HG03342 (cell line): ENCODE measurements around the gene CD274.
"Not testable (repeated sequence)": the region's sequence is repeated elsewhere in the genome, so short reads cannot be mapped to it uniquely, and the experiment has no call there.

Source experiments
- ATAC-seq: cut with Tn5 transposase; IDR thresholded peaks from one replicate; pipeline ENCODE4 v1.9.1; 2021; ENCODE audit warnings: mild to moderate bottlenecking, moderate library complexity; ENCODE audit not compliant: unreplicated experiment

The CD274 gene

DNA sequence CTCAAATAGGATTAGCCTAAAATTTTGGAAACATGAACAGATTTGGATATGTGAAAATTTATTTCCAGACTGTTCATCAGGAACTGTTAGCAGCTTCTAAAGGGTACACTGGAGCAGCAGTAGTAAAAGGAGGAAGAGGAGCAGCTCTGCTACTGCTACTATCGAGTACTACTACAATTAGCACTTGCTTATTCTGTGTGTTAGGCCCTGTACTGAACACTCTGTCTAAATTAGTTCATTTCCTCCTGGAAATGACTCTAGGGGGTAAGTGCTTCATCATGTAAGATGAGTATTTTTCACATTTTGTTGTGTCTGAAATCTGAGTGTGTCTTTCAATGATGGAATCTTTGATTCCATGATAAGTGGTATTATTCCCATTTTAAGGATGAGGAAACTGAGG, 9.8 kb downstream of the CD274 start:
- no peak for ATAC-seq

DNA sequence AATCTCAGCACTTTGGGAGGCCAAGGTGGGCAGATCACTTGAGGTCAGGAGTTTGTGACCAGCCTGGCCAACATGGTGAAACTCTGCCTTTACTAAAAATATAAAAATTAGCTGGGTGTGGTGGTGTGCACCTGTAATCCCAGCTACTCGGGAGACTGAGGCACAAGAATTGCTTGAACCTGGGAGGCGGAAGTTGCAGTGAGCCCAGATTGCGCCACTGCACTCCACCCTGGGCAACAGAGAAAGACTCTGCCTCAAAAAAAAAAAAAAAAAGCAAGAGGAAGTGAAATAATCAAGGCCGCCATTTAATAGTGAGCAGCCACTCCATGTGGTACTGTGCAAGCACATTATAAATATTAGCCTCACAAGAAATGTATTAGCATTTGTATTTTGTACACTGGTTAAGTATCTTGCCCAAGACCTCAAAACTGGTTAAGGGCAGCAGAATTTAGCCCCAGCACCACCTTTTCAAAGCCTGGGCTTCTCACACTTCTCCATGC, 14.5 kb downstream of the CD274 start:
- not testable (repeated sequence) for ATAC-seq

DNA sequence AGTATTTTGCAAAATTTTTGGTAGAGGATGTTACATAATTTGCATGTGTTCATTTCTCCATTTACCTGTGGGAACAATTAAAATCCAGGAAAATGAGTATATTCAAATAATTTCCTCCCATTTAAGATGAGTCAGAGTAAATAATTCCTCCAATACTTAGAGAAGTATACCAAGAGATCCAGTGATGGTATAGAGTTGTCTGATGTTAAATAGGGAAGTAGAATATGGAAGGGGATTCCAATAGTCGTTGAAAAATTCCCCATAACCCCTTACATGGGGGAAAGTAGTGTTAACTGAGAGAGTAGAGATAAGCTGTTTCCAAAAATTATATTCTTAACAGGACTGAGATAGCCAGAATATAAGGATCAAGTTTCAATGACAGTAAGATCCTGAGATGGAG, 15.7 kb downstream of the CD274 start:
- no peak for ATAC-seq

DNA sequence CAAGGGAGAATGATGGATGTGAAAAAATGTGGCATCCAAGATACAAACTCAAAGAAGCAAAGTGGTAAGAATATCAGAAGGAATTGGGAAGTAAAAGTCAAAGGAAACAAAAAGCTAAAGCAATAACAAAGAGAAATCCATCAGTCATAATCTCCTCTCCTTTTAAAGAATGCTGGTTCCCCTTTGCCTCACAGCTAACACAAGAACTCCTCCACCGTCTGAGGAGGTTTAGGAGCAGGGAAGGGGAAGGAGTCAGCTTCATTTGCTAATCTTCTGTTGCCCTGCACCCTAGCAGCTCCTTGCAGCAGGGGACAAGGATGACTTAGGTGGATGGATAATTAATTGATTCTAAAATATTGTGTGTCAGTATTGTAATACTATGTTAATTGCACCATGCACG, 16.4 kb downstream of the CD274 start:
- ATAC-seq: no peak

DNA sequence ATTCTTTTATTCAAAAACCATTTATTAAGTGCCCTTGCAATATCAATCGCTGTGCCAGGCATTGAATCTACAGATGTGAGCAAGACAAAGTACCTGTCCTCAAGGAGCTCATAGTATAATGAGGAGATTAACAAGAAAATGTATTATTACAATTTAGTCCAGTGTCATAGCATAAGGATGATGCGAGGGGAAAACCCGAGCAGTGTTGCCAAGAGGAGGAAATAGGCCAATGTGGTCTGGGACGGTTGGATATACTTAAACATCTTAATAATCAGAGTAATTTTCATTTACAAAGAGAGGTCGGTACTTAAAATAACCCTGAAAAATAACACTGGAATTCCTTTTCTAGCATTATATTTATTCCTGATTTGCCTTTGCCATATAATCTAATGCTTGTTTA, 18.5 kb downstream of the CD274 start:
- ATAC-seq: no peak

DNA sequence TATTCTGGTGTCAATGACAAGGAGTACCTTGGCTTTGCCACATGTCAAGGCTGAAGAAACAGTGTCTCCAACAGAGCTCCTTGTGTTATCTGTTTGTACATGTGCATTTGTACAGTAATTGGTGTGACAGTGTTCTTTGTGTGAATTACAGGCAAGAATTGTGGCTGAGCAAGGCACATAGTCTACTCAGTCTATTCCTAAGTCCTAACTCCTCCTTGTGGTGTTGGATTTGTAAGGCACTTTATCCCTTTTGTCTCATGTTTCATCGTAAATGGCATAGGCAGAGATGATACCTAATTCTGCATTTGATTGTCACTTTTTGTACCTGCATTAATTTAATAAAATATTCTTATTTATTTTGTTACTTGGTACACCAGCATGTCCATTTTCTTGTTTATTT, 19.8 kb downstream of the CD274 start:
- ATAC-seq: no peak

DNA sequence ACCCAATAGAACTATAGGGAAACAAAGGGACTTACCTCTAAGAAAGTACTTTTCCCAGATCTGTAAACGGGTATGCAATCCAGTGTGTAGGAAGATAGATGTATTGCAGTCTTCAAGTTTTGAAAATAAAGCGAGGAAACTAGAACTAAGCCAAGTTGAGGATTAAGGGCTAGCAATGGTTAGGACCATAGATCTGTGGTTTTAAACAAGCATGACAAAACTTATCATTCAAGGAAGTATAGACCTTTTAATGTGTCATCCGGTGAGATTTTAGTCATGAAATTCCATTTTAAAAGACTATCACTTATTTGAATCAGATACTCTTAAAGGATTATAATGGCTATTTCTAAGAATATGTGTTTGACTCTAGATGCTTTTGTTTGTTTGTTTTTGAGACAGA, 20.5 kb downstream of the CD274 start:
- no peak for ATAC-seq

DNA sequence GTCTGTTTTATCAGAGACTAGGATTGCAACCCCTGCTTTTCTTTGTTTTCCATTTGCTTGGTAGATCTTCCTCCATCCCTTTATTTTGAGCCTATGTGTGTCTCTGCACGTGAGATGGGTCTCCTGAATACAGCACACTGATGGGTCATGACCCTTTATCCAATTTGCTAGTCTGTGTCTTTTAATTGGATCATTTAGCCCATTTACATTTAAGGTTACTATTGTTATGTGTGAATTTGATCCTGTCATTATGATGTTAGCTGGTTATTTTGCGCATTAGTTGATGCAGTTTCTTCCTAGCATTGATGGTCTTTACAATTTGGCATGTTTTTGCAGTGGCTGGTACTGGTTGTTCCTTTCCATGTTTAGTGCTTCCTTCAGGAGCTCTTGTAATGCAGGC, 25.3 kb downstream of the CD274 start:
- not testable (repeated sequence) for ATAC-seq

DNA sequence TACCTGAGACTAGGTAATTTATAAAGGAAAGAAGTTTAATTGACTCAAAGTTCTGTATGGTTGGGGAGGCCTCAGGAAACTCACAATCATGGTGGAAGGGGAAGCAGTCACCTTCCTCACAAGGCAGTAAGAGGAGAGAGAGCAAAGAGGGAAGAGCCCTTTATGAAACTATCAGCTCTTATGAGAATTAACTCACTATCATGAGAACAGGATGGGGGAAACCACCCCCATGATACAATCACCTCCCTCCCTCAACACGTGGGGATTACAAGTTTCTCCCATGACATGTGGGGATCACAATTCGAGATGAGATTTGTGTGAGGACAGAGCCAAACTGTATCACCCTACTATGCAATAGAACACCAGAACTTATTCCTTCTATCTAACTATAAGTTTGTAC, 27.9 kb downstream of the CD274 start:
- no peak for ATAC-seq

DNA sequence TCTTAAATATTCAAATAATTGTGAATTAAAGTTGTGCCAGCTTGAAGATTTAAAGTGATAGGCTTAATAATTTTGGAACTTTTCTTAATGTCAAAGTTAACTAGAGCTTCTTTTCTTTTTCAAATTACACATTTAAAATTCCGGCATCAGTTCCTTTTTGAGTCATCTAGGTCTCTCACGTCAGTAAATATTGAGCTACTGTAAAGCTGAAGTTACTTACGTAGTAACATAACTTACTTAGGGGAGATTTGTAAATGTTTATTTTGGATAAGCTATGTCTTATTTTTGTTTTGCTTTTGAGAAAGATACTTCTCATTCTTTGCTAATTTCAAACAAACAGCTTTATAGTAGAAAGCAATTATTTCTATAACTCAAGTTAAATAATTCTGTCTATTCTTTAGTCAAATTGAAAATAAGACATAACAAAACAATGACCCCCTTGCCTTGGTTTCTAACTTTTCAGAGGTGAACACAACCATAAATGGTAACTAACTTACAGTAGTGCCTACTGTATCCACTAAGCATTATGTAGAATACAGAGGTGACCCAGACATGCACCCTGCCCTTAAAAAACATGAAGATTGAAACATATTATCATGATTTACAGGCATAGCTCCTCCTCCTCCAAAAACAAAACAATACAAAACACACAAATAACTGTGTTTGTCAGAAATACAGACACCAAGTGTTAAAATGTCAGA, 29.8 kb downstream of the CD274 start:
- peak; percentile 66 for ATAC-seq

DNA sequence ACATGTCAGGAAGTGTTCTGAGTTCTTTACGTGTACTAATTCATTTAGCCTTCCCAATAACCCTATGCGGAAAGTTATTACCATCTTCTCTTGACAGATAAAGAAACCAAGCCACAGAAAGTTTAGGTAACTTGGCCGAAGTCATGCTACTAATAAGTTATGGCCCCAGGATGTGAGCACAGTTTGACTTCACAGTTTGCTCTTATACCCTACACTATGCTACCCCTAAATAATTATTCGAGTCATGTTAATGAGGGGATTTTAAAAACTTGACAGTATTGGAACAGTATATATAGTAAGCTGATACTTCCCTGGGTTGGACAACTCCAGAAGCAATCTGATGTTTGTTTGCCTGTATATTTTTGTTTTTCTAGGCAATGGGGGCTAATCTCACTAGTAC, 30.6 kb downstream of the CD274 start:
- ATAC-seq: no peak

DNA sequence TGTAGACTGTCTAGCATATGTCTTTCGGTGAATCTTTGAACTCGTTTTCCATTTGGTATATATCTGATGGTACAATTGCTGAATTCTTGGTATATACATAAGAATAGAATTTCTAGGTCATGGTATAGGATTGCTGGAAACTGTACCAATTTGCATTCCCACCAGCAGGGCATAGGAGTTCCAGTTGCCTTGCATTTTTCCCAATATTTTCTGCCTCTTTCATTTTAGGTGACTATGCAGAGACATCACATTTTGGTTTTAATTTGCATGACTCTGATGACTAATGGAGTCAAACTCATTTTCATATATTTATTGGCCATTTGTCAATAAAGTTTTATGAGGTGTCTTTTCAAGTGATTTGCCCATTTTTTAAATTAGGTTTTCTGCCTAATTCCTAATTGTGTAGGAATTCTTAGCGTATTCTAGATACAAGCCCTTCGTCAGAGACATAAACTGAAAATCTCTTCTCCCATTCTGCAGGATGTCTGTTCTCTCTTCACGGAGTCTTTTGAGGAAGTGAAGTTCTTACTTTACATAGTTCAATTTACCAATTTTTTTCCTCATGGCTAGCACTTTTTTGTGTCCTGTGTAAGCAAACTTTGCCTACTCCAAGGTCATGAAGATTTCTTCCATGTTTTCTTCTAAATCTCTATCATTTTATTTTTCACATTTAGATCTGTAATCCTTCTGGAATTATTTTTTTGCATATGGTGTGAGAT, 31.1 kb downstream of the CD274 start:
- no peak for ATAC-seq

DNA sequence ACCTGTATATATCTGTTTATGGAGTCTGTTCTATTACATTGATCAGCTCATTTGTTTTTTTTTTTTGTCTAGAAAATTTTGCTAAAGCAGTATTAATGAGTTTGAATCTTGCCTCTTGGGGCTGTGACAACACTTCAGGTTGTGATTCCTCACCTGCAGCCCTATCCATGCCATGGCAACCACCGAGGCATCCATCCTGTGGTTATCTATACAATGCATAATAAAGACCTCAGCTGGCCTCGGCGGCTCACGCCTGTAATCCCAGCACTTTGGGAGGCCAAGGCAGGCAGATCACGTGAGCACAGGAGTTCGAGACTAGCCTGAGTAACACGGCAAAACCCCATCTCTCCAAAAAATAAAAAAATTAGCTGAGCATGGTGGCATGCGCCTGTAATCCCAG, 31.9 kb downstream of the CD274 start:
- ATAC-seq: no peak

DNA sequence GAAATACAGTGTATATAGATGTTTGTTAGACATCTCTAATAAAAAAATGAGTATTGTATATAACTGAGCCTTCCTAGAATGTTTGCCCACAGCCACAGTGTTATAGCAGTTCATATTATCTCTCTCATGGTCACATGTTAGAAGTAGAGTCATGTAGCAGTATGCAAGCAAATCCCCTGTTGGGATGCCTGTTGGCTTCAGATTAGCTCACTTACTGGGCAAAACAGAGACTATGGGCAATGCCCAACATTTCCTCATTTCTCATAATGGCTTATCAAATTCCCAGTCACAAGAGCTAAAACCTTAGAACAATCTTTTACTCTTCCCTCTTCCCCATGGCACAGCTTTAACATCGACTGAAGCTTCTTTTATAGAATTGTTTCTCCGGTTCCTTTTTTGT, 33.0 kb downstream of the CD274 start:
- no peak for ATAC-seq

DNA sequence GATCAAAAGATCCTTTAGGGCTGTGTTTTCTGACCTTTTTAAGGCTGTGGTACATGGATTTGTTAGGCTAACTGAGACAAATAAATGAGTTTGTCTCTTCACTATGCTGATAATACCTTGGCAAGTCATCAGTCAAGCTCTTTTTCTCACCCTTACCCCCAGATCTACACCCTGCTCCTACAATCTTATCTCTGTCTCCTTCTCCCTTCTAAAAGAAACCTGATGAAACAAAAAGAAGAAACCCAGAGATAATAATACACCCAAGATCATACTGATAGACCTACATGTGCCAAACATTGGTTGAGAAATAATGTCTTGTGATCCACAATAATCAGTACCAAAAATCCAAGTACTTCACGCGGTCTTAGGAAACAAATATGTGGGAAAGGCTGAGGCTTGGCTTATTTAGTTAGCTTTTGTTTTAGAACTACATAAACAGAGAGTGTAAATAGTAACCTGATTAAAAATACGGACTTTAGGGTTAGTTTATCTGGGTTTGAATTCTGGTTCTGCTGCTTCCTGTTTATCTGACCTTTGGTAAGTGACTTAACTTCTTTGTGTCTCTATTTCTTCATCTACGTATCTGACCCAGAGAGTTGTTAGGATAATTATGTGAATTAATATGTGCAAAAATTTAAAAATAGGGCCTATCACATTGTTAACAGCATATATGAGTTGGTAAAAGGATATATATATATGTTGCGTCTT, 35.2 kb downstream of the CD274 start:
- ATAC-seq: no peak

DNA sequence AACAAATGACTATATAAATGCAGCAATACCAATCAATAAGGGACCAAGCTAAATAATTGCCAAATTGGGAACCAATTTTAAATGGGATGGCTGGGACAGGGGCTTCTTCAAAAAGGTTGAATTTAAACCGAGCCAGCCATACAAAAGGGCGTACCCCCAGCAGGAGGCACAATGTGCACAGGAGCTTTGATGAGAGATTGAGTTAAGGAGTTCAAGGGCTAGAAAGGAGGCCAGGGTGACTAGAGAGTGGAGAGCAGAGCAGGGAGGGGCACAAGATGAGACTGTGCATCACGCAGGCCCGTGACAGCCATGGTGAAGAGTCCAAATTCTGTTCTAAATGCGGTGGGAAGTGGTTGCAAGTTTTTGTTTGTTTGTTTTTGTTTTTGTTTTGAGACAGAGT, 36.6 kb downstream of the CD274 start:
- no peak for ATAC-seq

DNA sequence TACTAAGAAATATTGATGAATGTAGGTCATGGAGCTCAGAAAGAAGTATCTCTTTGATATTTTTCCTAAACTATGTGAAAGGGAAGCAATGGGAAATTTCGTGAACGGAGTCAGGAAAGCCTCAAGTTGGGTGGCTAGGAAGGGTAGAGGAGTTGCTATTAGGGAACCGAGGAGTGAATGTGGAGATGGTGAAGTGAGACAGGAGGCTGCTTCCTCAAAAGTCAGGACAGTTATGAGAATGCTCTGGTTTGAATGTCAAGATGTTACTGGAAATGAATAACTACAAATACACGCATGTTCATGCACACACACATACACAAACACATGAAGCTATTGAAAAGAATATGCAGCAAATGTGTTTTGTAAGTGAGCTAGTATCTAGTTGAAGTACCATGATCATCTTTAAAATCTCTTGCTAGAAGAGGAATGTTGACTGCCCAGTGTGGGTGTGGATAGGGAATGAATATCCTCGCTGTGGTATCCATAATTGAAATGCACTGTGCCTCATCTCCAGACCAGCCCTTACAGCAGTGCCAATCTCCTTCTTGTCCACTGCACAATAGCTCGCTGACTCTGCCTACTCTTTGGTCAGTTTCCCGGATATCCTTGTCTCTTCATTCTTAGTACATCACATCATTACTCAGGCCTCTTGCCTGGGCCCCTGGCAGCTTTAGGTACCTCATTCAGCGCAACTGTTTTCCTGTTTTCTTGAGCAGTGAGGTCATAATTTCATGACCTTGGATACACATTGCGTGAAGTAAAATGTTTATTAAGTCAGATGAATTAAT, 38.1 kb downstream of the CD274 start:
- no peak for ATAC-seq

DNA sequence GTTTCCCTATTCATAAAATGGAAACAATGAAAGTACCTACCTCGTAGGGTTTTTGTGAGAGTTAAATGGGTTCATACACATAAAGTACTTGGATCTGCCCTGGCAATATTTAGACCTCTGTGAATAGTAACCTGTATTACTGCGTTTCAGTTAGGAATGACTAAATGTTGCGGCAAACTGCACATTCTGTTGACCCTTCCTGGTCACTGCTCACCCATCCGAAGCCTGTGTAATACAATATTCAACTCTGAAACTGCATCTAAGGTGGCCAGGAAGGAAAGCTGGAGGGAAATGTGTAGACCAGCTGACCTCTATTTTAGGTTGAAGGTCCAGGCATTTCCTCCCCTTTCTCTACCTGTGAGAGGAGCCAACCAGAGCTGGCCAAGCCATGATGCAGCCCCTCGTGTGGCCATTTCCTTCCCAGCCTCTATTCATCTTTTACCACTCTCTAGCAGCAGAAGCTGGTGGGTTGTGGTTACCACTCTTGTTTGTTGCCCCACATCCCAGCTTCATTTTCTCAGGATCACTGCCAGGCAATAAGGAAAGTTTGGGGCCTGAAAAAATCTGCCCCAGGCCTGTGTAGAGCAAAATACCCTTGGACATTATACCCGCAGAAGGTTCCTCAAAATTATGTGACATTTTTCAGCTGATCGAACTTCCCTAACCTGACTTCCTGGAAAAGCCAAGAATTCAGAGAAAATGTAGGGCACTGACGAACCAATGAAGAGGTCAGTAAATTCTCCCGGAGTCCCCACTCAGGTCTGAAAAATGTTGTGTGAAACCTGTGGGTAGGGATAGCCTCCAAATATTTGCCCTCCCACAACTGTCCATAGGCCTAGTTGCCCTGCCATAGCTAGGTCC, 39.5 kb downstream of the CD274 start:
- ATAC-seq: no peak

DNA sequence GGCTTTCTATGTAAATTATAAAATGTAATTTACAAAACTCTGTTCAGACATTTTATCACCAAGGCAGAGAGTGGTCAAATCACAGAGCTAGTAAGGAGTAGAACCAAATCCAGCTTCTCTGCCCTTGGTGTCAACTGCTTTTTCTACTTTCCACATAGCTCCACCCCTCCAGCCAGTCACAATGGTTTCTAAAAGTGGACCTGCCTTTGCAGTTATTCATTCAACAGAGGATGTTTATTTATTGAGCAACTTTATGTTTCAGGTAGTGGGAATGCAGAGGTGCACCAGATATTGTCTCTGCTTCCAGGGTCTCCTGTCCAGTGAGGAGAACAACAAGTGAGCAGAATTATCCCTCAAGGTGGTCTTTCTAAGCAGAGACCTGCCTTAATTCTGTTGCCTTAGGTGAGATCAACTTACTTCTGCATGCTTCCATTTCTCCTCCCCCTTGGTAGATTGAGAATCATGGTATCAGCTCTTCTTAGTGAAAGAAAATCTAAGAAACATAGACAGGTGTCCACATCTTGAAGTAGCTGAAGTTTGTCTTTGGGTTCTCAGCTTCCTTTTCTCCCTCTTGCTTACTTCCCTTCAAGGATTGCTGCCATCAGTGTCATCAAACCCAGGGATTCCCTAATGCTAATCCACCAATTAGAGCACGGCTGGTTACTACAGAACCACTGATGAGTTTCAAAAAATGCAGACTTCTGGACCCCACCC, 42.8 kb downstream of the CD274 start:
- no peak for ATAC-seq
